CD14-positive monocyte (primary cell): ENCODE measurements around the gene KLHL22. TPM values are rescaled to one million over a fixed set of nuclear protein-coding genes. Genes with fewer than 3 reads are reported as not detected.

Source experiments
- DNase-seq, 3 donors: peaks; one replicate each; pipeline ENCODE4 v3.0.0-alpha.2; 2011 to 2022
- H2AFZ ChIP-seq: 2 replicates; pipeline ENCODE4 v1.6.0; 2012; ENCODE audit warnings: mild to moderate bottlenecking, low read depth, low read length, inconsistent platforms; ENCODE audit not compliant: insufficient read depth, poor library complexity, severe bottlenecking
- H3K27ac ChIP-seq, 2 donors: 1 replicate in 1 of 2; 2 replicates in 1 of 2; pipeline ENCODE4 v1.5.1; 2012 to 2013; ENCODE audit warnings: low read length in 2 of 2, control low read depth in 1 of 2, inconsistent platforms in 1 of 2, low read depth in 1 of 2, mild to moderate bottlenecking in 1 of 2
- H3K27me3 ChIP-seq, 2 donors: one replicate each; pipeline versions ENCODE4 v1.6.0 to v1.6.1; 2011 to 2013; ENCODE audit warnings: low read length in 2 of 2; ENCODE audit not compliant: control insufficient read depth in 2 of 2, insufficient read depth in 2 of 2
- H3K36me3 ChIP-seq, 2 donors: replicated peaks in 1 of 2; 1 replicate in 1 of 2; 2 replicates in 1 of 2; pipeline versions ENCODE4 v1.5.1 to v1.6.1; 2012 to 2013; ENCODE audit warnings: low read length in 2 of 2, control low read depth in 1 of 2, inconsistent platforms in 1 of 2, mild to moderate bottlenecking in 1 of 2; ENCODE audit not compliant: insufficient read depth in 2 of 2, control insufficient read depth in 1 of 2
- H3K4me1 ChIP-seq, 2 donors: 1 replicate in 1 of 2; 2 replicates in 1 of 2; pipeline versions ENCODE4 v1.5.1 to v1.6.1; 2012 to 2013; ENCODE audit warnings: low read length in 2 of 2, control low read depth in 1 of 2, inconsistent platforms in 1 of 2, mild to moderate bottlenecking in 1 of 2, moderate library complexity in 1 of 2; ENCODE audit not compliant: insufficient read depth in 2 of 2, control insufficient read depth in 1 of 2
- H3K4me2 ChIP-seq: replicated peaks from 2 replicates; pipeline ENCODE3; 2012; ENCODE audit warnings: low read length, moderate library complexity, mild to moderate bottlenecking; ENCODE audit not compliant: poor library complexity, severe bottlenecking; ENCODE audit errors: extremely low read depth
- H3K4me3 ChIP-seq, 3 experiments: fragments of 200-600 bp in 1 of 3; sonication (generic) in 1 of 3; replicated peaks in 1 of 3; 1 replicate in 2 of 3; 2 replicates in 1 of 3; pipeline ENCODE4 v1.5.1; 2011 to 2013; ENCODE audit warnings: low read length in 3 of 3, mild to moderate bottlenecking in 3 of 3, control low read depth in 2 of 3, low read depth in 2 of 3, inconsistent platforms in 1 of 3, moderate library complexity in 1 of 3
- H3K79me2 ChIP-seq: 2 replicates; pipeline ENCODE4 v1.6.0; 2012; ENCODE audit warnings: mild to moderate bottlenecking, control low read depth, inconsistent platforms, low read length, moderate library complexity; ENCODE audit not compliant: insufficient read depth
- H3K9ac ChIP-seq: 2 replicates; pipeline ENCODE4 v1.6.0; 2017; ENCODE audit warnings: low read length, mild to moderate bottlenecking; ENCODE audit not compliant: insufficient read depth, poor library complexity, severe bottlenecking
- H3K9me3 ChIP-seq, 2 donors: replicated peaks in 1 of 2; 1 replicate in 1 of 2; 2 replicates in 1 of 2; pipeline versions ENCODE4 v1.5.1 to v1.6.1; 2012 to 2013; ENCODE audit warnings: low read length in 2 of 2, control low read depth in 1 of 2; ENCODE audit not compliant: control insufficient read depth in 1 of 2, insufficient read depth in 1 of 2
- H4K20me1 ChIP-seq: 2 replicates; pipeline ENCODE4 v1.6.0; 2012; ENCODE audit warnings: mild to moderate bottlenecking, low read length, control low read depth, moderate library complexity; ENCODE audit not compliant: insufficient read depth
- H3K27ac Mint-ChIP-seq, 7 donors: one replicate each; pipeline ENCODE4 v1.8.0; 2020; ENCODE audit warnings: mild to moderate bottlenecking in 7 of 7, mixed read lengths in 7 of 7, moderate library complexity in 6 of 7, inconsistent platforms in 2 of 7
- H3K27me3 Mint-ChIP-seq, 3 donors: one replicate each; pipeline ENCODE4 v1.8.0; 2021 to 2022; ENCODE audit warnings: low read depth in 3 of 3, mild to moderate bottlenecking in 3 of 3, mixed read lengths in 3 of 3, moderate library complexity in 3 of 3, inconsistent platforms in 1 of 3
- H3K36me3 Mint-ChIP-seq, 2 donors: one replicate each; pipeline ENCODE4 v1.8.0; 2020; ENCODE audit warnings: mixed read lengths in 2 of 2, inconsistent platforms in 1 of 2, mild to moderate bottlenecking in 1 of 2
- H3K4me1 Mint-ChIP-seq: one replicate; pipeline ENCODE4 v1.8.0; 2020; ENCODE audit warnings: mild to moderate bottlenecking, mixed read lengths
- H3K4me3 Mint-ChIP-seq, 2 donors: one replicate each; pipeline ENCODE4 v1.8.0; 2020; ENCODE audit warnings: mild to moderate bottlenecking in 2 of 2, mixed read lengths in 2 of 2, moderate library complexity in 1 of 2
- H3K9me3 Mint-ChIP-seq, 7 donors: one replicate each; pipeline ENCODE4 v1.8.0; 2020 to 2022; ENCODE audit warnings: mixed read lengths in 7 of 7, mild to moderate bottlenecking in 6 of 7, moderate library complexity in 6 of 7, inconsistent platforms in 2 of 7
- CTCF ChIP-seq: fragments of 200-600 bp; IDR thresholded peaks from one replicate; pipeline ENCODE4 v1.8.0; 2022; ENCODE audit warnings: antibody characterized with exemption, mild to moderate bottlenecking
- WGBS: methylation state at CpG from one replicate; pipeline ENCODE4 v1.1.5; 2013; ENCODE audit warnings: missing lambda C conversion rate; ENCODE audit not compliant: insufficient coverage; 5-methylcytosine and 5-hydroxymethylcytosine counted together
- intact Hi-C, 2 donors: fragments of 100-400 bp; cut with micrococcal nuclease; formaldehyde crosslinking; loops; one replicate each; pipeline versions ENCODE4 v1.15.0 to v1.15.1; 2023
- polyA plus RNA-seq, 3 donors: library from polyadenylated mRNA; depleted of rRNA in 1 of 3; unstranded in 2 of 3; stranded (reverse) in 1 of 3; fragments of 300-500 nt in 2 of 3; fragments of >200 nt in 1 of 3; fragmentation: Illumina TruSeq in 2 of 3; gene quantifications; 1 replicate in 2 of 3; 2 replicates in 1 of 3; pipeline ENCODE4 v1.2.3, GENCODE V29; 2012 to 2021

KLHL22 gene
- polyA plus RNA-seq, 3 donors = 7.8 to 15.6 (median 9.2) TPM

- H3K27ac ChIP-seq = no peak overlapping the region
- no peak for TF ChIP-seq CTCF
- peaks cover 2 to 14% of the 10 kb centered on the region in 2 donors for H3K36me3 Mint-ChIP-seq
- no peak overlapping the region for H3K9ac ChIP-seq
- no peak overlapping the region for H2AFZ ChIP-seq
- H3K4me3 ChIP-seq = no peak overlapping the region
- no peaks in the 10 kb centered on the region for H3K36me3 ChIP-seq
- peaks cover 0 to 12% (median 8%) of the 10 kb centered on the region in 7 donors for H3K9me3 Mint-ChIP-seq
- no peaks in the 10 kb centered on the region for H3K79me2 ChIP-seq
- DNase-seq = no peak
- no peak overlapping the region for H3K4me2 ChIP-seq
- H3K27me3 ChIP-seq = peaks cover 24 to 84% of the 10 kb centered on the region in 2 donors
- peaks cover 30 to 51% of the 10 kb centered on the region in 2 donors for H3K4me1 ChIP-seq
- peaks cover 14% of the 10 kb centered on the region for H4K20me1 ChIP-seq
- peaks cover 8 to 36% of the 10 kb centered on the region in 2 donors for H3K9me3 ChIP-seq
- WGBS = 91% methylated on average over 8 of the region's 8 CpGs
- peaks cover 62 to 79% (median 64%) of the 10 kb centered on the region in 3 donors for H3K27me3 Mint-ChIP-seq
- peaks cover 30% of the 10 kb centered on the region for H3K4me1 Mint-ChIP-seq
- peak overlapping the region; percentile 24 to 77 for H3K4me3 Mint-ChIP-seq
- intact Hi-C loops = loop anchor here in 1 of 2 donors (5.0 kb wide), 1 partner anchor 275 kb away; no protein-coding TSS in a partner anchor
- peak overlapping the region in 1 of 7 donors; percentile 15 for H3K27ac Mint-ChIP-seq
Measured at GRCh38 chr22:20427104-20427944, 68.3 kb downstream of the KLHL22 start.

- peaks cover 24 to 44% of the 10 kb centered on the region in 2 donors for H3K4me1 ChIP-seq
- Mint-ChIP-seq H3K36me3 (peaks cover 2 to 14% of the 10 kb centered on the region in 2 donors), H3K4me1 (peaks cover 25% of the 10 kb centered on the region), H3K27me3 (peaks cover 51 to 68% (median 53%) of the 10 kb centered on the region in 3 donors), H3K27ac (no peak overlapping the region), H3K4me3 (peak overlapping the region in 1 of 2 donors; percentile 68), H3K9me3 (peaks cover 0 to 12% (median 3%) of the 10 kb centered on the region in 7 donors)
- peak overlapping the region; percentile 70 for H3K4me2 ChIP-seq
- TF ChIP-seq CTCF = no peak
- peaks cover 9% of the 10 kb centered on the region for H4K20me1 ChIP-seq
- intact Hi-C loops = loop anchor here in 1 of 2 donors (5.0 kb wide), 1 partner anchor 276 kb away; no protein-coding TSS in a partner anchor
- DNase-seq = no peak
- WGBS = 83% methylated on average over 11 of the region's 12 CpGs
- H3K9me3 ChIP-seq = peaks cover 5 to 25% of the 10 kb centered on the region in 2 donors
- no peaks in the 10 kb centered on the region for H3K36me3 ChIP-seq
- no peak overlapping the region for H3K27ac ChIP-seq
- H3K79me2 ChIP-seq = no peaks in the 10 kb centered on the region
- no peak overlapping the region for H3K9ac ChIP-seq
- peaks cover 16 to 74% of the 10 kb centered on the region in 2 donors for H3K27me3 ChIP-seq
- no peak overlapping the region for H2AFZ ChIP-seq
- peak overlapping the region in 1 of 3 experiments; percentile 58 for H3K4me3 ChIP-seq
Measured at GRCh38 chr22:20426259-20426615, 69.4 kb downstream of the KLHL22 start.
